HFFc6 (cell line): ENCODE results near the gene ACTG1. TPM values are rescaled to one million over a fixed set of nuclear protein-coding genes. Genes with fewer than 3 reads are reported as not detected.
A peak's percentile ranks its signal among the peaks of the same experiment; 100 is the strongest.

Source experiments
- DNase-seq: peaks from one replicate; pipeline ENCODE4 v3.0.0-alpha.2; 2018
- H3K27ac Mint-ChIP-seq: 2 replicates; pipeline ENCODE4 v1.8.0; 2020; ENCODE audit warnings: mild to moderate bottlenecking, mixed read lengths
- H3K27me3 Mint-ChIP-seq: 2 replicates; pipeline ENCODE4 v1.8.0; 2021; ENCODE audit warnings: mild to moderate bottlenecking, moderate library complexity, mixed read lengths; ENCODE audit not compliant: insufficient read depth
- H3K36me3 Mint-ChIP-seq: 2 replicates; pipeline ENCODE4 v1.8.0; 2021; ENCODE audit warnings: low read depth, mixed read lengths
- H3K4me1 Mint-ChIP-seq: 2 replicates; pipeline ENCODE4 v1.8.0; 2020; ENCODE audit warnings: low read depth, mixed read lengths
- H3K4me3 Mint-ChIP-seq: 2 replicates; pipeline ENCODE4 v1.8.0; 2020; ENCODE audit warnings: mild to moderate bottlenecking, moderate library complexity, mixed read lengths
- H3K9me3 Mint-ChIP-seq: 2 replicates; pipeline ENCODE4 v1.8.0; 2020; ENCODE audit warnings: mild to moderate bottlenecking, mixed read lengths
- total RNA-seq, 6 experiments: library from RNA; stranded (reverse); fragmentation: NEBNext Ultra II Directional; extraction: Animal tissue kit (Norgen Biotek cat#: 25700); gene quantifications; 2 replicates in 1 of 6; 3 replicates in 5 of 6; pipeline ENCODE4 v1.2.3, GENCODE V29; 2021
- TF ChIP-seq, protein P1 (sequence below): fragments of 200-600 bp; sonication (generic); IDR thresholded peaks from 2 replicates; pipeline ENCODE4 v1.5.0; 2021; ENCODE audit warnings: antibody characterized with exemption, mild to moderate bottlenecking

Gene ACTG1
- total RNA-seq, 6 experiments from 2014 or later = 7,891 to 11,135 (median 9,908) TPM

DNA sequence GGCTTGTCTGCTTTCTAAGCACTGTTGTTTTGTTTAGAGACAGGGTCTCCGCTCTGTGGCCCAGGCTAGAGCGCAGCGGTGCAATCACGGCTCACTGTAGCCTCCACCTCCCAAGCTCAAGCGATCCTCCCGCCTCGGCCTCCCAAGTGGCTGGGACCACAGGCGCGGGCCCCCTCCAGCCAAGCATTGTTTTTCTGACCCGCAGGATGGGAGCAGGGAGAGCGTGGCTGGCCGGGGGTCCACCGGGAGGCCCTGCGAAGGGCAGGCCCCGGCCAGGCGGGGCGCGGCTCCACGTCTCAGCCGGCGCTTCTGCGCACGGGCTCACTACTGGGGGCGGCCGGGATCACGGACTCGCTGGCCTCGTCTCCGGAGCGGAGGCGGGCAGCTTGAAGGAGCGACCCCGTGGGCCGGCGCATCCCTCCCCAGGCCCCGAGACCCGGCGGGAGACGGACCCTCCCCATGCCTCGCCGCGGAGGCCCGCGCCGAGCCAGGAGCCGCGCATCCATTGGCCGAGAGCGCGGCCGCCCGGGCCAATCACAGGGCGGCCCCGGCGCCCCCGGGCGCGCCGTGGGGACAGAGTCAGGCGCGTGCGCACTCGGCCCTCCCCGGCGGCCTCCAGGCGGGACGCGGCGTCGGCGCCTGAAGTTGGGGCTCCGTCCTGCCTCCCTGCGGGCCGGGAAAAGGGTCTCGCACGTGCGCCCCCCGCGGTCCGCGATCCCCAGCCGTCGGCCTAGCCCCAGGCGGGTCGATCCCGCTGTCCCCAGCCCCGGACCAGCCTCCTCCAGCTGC is 24.9 kb downstream of the ACTG1 start:
- Mint-ChIP-seq H3K36me3 (no peaks in the 10 kb centered on the region), H3K4me1 (peaks cover 5% of the 10 kb centered on the region; the same call in 1 of the 2 replicates), H3K4me3 (peak overlapping the region; percentile 47; the same call in 1 of the 2 replicates), H3K27me3 (peaks cover 2% of the 10 kb centered on the region), H3K27ac (no peak overlapping the region), H3K9me3 (no peaks in the 10 kb centered on the region)
- no peak for DNase-seq
- TF ChIP-seq, protein P1, sequence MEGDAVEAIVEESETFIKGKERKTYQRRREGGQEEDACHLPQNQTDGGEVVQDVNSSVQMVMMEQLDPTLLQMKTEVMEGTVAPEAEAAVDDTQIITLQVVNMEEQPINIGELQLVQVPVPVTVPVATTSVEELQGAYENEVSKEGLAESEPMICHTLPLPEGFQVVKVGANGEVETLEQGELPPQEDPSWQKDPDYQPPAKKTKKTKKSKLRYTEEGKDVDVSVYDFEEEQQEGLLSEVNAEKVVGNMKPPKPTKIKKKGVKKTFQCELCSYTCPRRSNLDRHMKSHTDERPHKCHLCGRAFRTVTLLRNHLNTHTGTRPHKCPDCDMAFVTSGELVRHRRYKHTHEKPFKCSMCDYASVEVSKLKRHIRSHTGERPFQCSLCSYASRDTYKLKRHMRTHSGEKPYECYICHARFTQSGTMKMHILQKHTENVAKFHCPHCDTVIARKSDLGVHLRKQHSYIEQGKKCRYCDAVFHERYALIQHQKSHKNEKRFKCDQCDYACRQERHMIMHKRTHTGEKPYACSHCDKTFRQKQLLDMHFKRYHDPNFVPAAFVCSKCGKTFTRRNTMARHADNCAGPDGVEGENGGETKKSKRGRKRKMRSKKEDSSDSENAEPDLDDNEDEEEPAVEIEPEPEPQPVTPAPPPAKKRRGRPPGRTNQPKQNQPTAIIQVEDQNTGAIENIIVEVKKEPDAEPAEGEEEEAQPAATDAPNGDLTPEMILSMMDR = no peak

DNA sequence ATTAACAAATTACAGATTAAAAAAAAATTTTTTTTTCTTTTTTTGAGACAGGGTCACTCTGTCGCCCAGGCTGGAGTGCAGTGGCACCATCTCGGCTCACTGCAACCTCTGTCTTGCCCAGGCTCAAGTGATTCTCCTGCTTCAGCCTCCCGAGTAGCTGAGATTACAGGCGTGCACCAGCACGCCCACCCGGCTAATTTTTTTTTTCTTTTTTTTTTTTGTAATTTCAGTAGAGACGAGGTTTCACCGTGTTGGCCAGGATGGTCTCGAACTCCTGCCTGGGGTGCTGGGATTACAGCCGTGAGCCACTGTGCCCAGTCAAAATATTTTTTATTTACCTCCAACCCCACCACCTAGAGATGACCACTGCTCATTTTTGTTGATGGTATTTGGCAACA is 25.5 kb downstream of the ACTG1 start:
- peak overlapping the region; percentile 47; the same call in 1 of the 2 replicates for H3K4me3 Mint-ChIP-seq
- no peaks in the 10 kb centered on the region for H3K36me3 Mint-ChIP-seq
- H3K9me3 Mint-ChIP-seq = no peaks in the 10 kb centered on the region
- TF ChIP-seq, protein P1 = no peak
- H3K4me1 Mint-ChIP-seq = peaks cover 5% of the 10 kb centered on the region; the same call in 1 of the 2 replicates
- H3K27me3 Mint-ChIP-seq = peaks cover 3% of the 10 kb centered on the region
- no peak for DNase-seq
- H3K27ac Mint-ChIP-seq = no peak overlapping the region

DNA sequence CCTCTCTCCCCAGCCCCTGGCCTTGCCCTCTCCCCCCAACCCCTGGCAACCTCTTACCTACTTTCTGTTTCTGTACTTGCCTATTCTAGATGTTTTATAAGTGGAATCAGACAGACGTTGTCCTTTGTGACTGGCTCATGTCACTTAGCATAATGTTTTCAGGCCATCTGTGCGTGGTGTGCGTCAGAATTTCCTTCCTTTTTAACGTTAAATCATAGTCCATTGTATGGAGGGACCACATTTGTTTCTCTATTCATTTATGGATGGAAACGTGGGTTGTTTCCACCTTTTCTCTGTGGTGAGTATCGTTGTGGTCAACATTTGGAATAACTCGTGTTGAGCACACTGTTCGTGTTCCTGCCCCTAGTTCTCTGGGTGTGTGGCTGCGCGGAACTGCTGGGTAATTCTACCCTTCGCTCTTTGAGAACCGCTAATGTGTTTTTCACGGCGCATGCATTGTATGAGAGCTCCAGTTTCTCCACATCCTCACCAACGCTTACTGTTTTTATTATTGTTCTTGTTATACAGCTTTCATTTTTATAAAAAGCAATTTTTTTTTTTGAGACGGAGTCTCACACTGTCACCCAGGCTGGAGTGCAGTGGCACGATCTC is 26.3 kb downstream of the ACTG1 start:
- no peaks in the 10 kb centered on the region for H3K9me3 Mint-ChIP-seq
- H3K27ac Mint-ChIP-seq = no peak overlapping the region
- no peak for DNase-seq
- H3K4me3 Mint-ChIP-seq = no peak overlapping the region
- peaks cover 5% of the 10 kb centered on the region; the same call in 1 of the 2 replicates for H3K4me1 Mint-ChIP-seq
- H3K27me3 Mint-ChIP-seq = peaks cover 3% of the 10 kb centered on the region
- TF ChIP-seq, protein P1 = no peak
- no peaks in the 10 kb centered on the region for H3K36me3 Mint-ChIP-seq

DNA sequence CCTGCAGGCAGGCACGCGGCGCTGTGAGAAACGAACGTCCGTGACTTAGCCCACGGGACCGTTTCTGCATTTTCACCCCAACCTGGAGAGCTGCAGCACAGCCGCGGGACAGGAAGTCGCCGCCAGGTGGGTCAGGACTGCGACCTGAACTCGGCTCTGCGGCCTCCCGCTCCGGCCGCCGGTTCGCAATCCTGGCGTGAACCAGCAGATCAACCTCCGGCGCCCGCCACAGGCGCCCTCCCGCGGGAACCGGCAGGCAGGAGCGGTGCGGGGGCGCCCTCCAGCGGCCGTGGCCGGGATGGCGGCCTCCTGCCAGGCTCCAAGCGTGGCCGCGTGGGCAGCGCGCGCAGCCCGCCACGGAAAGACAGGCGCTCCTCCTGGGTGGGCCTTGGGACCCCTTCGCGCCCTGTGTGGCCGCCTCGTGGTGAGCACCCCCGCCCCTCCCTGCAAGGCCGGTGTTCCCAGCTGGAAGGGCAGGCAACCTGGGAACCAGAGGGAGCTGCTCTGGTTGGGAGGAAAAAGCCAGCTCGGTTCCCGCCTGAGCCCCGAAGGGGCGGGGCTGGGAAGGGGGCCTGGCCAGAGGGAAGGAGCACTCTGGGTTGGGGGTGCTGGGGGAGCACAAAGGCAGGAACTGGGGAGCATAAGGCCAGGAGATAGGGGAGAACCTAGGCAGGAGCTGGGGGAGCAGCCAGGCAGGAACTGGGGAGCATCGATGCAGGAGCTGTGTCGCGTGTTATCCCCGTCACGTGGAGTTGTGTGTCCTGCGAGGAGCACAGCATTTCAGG is 28.2 kb downstream of the ACTG1 start:
- DNase-seq = peak; percentile 67
- H3K27me3 Mint-ChIP-seq = peaks cover 3% of the 10 kb centered on the region
- H3K9me3 Mint-ChIP-seq = no peaks in the 10 kb centered on the region
- peaks cover 15% of the 10 kb centered on the region for H3K4me1 Mint-ChIP-seq
- H3K27ac Mint-ChIP-seq = no peak overlapping the region
- H3K4me3 Mint-ChIP-seq = no peak overlapping the region
- H3K36me3 Mint-ChIP-seq = no peaks in the 10 kb centered on the region
- TF ChIP-seq, protein P1 = peak; percentile 100

DNA sequence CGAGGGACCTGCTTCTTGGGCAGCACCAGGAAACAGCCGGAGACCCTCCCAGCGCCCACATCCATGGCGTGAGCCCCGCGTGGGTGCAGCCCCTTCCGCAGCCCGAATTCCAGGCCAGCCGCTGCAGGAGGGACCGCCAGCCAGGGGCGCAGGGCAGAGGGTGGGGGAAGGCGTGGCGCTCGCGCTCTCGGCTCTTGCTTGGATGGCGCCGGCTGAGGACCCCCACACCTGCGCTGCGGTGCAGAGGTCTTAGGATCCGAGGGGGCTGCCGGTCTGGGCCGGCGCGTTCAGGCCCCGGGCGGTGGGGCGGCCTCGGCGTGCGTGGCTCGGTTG is 28.8 kb downstream of the ACTG1 start:
- no peak for DNase-seq
- Mint-ChIP-seq H3K27me3 (peaks cover 3% of the 10 kb centered on the region), H3K4me3 (no peak overlapping the region), H3K4me1 (peaks cover 15% of the 10 kb centered on the region), H3K36me3 (no peaks in the 10 kb centered on the region), H3K27ac (no peak overlapping the region), H3K9me3 (no peaks in the 10 kb centered on the region)
- TF ChIP-seq, protein P1 = no peak
